HepG2 (cell line): ENCODE data around the gene POU3F3. TPM values are rescaled to one million over a fixed set of nuclear protein-coding genes. Genes with fewer than 3 reads are reported as not detected.
A peak's percentile ranks its signal among the peaks of the same experiment; 100 is the strongest.

Source experiments
- ATAC-seq: fragments of 200-7000 bp; cut with Tn5 transposase; 3 replicates; pipeline ENCODE4 v1.9.1; 2020; ENCODE audit warnings: mild to moderate bottlenecking, moderate library complexity
- BruUV-seq: library from RNA; stranded (reverse); fragments of 400-500 nt; replicated peaks from 2 replicates; lab custom pipeline; 2021; lab: Mats Ljungman, UMichigan
- CTCF ChIA-PET: fragments of 300-600 bp; formaldehyde crosslinking; extraction: SDS; loops from one replicate; lab custom pipeline; 2021; ENCODE audit warnings: low total read pairs, inconsistent platforms, low intra/inter-chr PET ratio; lab: Yijun Ruan, JAX
- POLR2A ChIA-PET: fragments of 350-600 bp; sonication (Branson Sonifier 250); formaldehyde crosslinking; loops from one replicate; lab custom pipeline; 2020; ENCODE audit warnings: antibody characterized with exemption, inconsistent platforms; lab: Yijun Ruan, JAX
- DNase-seq: peaks from one replicate; pipeline ENCODE4 v3.0.0-alpha.2; 2015; ENCODE audit warnings: low spot score
- FAIRE-seq: peaks from 3 replicates; lab custom pipeline; 2011; peaks lifted over from hg19 to GRCh38; lab: Jason Lieb, UNC
- H2AFZ ChIP-seq: one replicate; pipeline ENCODE4 v1.6.1; 2011; ENCODE audit warnings: low read length, inconsistent platforms
- H3K27ac ChIP-seq: fragments of 300-600 bp; 3 replicates; pipeline ENCODE4 v1.8.0; 2011; ENCODE audit warnings: mixed run types, mild to moderate bottlenecking, mixed read lengths, low read length, inconsistent platforms; ENCODE audit not compliant: insufficient read depth; ENCODE audit errors: extremely low read length
- H3K27me3 ChIP-seq, 2 experiments: fragments of 200-600 bp in 1 of 2; 2 replicates in 1 of 2; 3 replicates in 1 of 2; pipeline versions ENCODE4 v1.6.0 to v1.8.0; 2011; ENCODE audit warnings: low read length in 2 of 2, mild to moderate bottlenecking in 2 of 2, moderate library complexity in 2 of 2, inconsistent platforms in 1 of 2; ENCODE audit not compliant: insufficient read depth in 2 of 2, control insufficient read depth in 1 of 2
- H3K36me3 ChIP-seq, 2 experiments: fragments of 200-600 bp in 1 of 2; replicated peaks in 1 of 2; 2 replicates in 1 of 2; 3 replicates in 1 of 2; pipeline versions ENCODE4 v1.5.1 to v1.8.0; 2011; ENCODE audit warnings: low read length in 2 of 2, inconsistent platforms in 1 of 2; ENCODE audit not compliant: insufficient read depth in 2 of 2, control insufficient read depth in 1 of 2
- H3K4me1 ChIP-seq: 2 replicates; pipeline ENCODE4 v1.5.1; 2012; ENCODE audit warnings: low read length, inconsistent platforms; ENCODE audit not compliant: insufficient read depth
- H3K4me2 ChIP-seq: 2 replicates; pipeline ENCODE4 v1.6.0; 2011; ENCODE audit warnings: low read depth, low read length, inconsistent platforms
- H3K4me3 ChIP-seq, 3 experiments: fragments of 200-600 bp in 1 of 3; sonication (generic), shearing (Covaris generic) in 1 of 3; replicated peaks in 1 of 3; 2 replicates each; pipeline ENCODE4 v1.5.1; 2011 to 2016; ENCODE audit warnings: low read length in 3 of 3, inconsistent platforms in 2 of 3, low read depth in 2 of 3, mild to moderate bottlenecking in 2 of 3, control low read depth in 1 of 3, mixed read lengths in 1 of 3; ENCODE audit not compliant: insufficient read depth in 1 of 3
- H3K79me2 ChIP-seq: one replicate; pipeline ENCODE4 v1.6.1; 2011; ENCODE audit warnings: low read length, inconsistent platforms; ENCODE audit not compliant: insufficient read depth
- H3K9ac ChIP-seq: 2 replicates; pipeline ENCODE4 v1.6.0; 2011; ENCODE audit warnings: mild to moderate bottlenecking, low read depth, low read length, inconsistent platforms; ENCODE audit not compliant: insufficient read depth
- H3K9me3 ChIP-seq: 2 replicates; pipeline ENCODE4 v1.5.1; 2012; ENCODE audit warnings: mild to moderate bottlenecking, low read length
- H4K20me1 ChIP-seq: 2 replicates; pipeline ENCODE4 v1.6.0; 2011; ENCODE audit warnings: inconsistent platforms, mild to moderate bottlenecking, low read length, moderate library complexity; ENCODE audit not compliant: insufficient read depth
- CHD4 ChIP-seq: fragments of 200-600 bp; sonication (generic); IDR thresholded peaks from 2 replicates; pipeline ENCODE4 v1.7.0; 2017; ENCODE audit warnings: mild to moderate bottlenecking, low read length, borderline replicate concordance
- EZH2 ChIP-seq: conservative IDR thresholded peaks from 2 replicates; pipeline ENCODE4 v1.6.1; 2012; ENCODE audit warnings: mild to moderate bottlenecking, low read depth, low read length, moderate library complexity
- FOXP1 ChIP-seq, 2 experiments: fragments of 450-650 bp in 1 of 2; IDR thresholded peaks; 2 replicates each; pipeline ENCODE4 v1.6.1; 2017 to 2018; ENCODE audit warnings: antibody characterized with exemption in 1 of 2
- MAF1 ChIP-seq: sonication (generic); formaldehyde crosslinking; IDR thresholded peaks from 2 replicates; pipeline ENCODE4 v1.5.0; 2020; ENCODE audit warnings: missing genetic modification reagents, borderline replicate concordance
- POGZ ChIP-seq: sonication (generic); formaldehyde crosslinking; IDR thresholded peaks from 2 replicates; pipeline ENCODE4 v1.4.0; 2020; ENCODE audit warnings: mild to moderate bottlenecking, missing genetic modification reagents
- RAD51 ChIP-seq: fragments of 450-650 bp; IDR thresholded peaks from 2 replicates; pipeline ENCODE4 v1.6.1; 2016; ENCODE audit warnings: borderline replicate concordance
- SAP130 ChIP-seq: IDR thresholded peaks from 2 replicates; pipeline ENCODE4 v1.6.1; 2016; ENCODE audit warnings: low read depth
- TEF ChIP-seq: sonication (generic); formaldehyde crosslinking; IDR thresholded peaks from 2 replicates; pipeline ENCODE4 v1.5.0; 2020; ENCODE audit warnings: missing genetic modification reagents
- ZBTB10 ChIP-seq: sonication (generic); formaldehyde crosslinking; IDR thresholded peaks from 2 replicates; pipeline ENCODE4 v1.4.0; 2020; ENCODE audit warnings: missing genetic modification reagents, borderline replicate concordance
- ZNF225 ChIP-seq: sonication (generic); formaldehyde crosslinking; IDR thresholded peaks from 2 replicates; pipeline ENCODE4 v1.4.0; 2020; ENCODE audit warnings: mild to moderate bottlenecking, missing genetic modification reagents
- ZNF446 ChIP-seq: sonication (generic); formaldehyde crosslinking; IDR thresholded peaks from 2 replicates; pipeline ENCODE4 v1.5.0; 2020; ENCODE audit warnings: mild to moderate bottlenecking, missing genetic modification reagents
- ZNF503 ChIP-seq: sonication (generic); formaldehyde crosslinking; IDR thresholded peaks from 2 replicates; pipeline ENCODE4 v1.4.0; 2020; ENCODE audit warnings: missing genetic modification reagents
- ZNF589 ChIP-seq: sonication (generic); formaldehyde crosslinking; conservative IDR thresholded peaks from 2 replicates; pipeline ENCODE4 v1.8.0; 2022; ENCODE audit warnings: mild to moderate bottlenecking, moderate library complexity, missing genetic modification reagents
- ZNF7 ChIP-seq: IDR thresholded peaks from 2 replicates; pipeline ENCODE4 v1.6.1; 2016; ENCODE audit warnings: missing biosample characterization, missing genetic modification reagents
- WGBS: methylation state at CpG from one replicate; pipeline ENCODE4 v1.1.6; 2017; ENCODE audit warnings: low lambda C conversion rate; 5-methylcytosine and 5-hydroxymethylcytosine counted together
- in situ Hi-C: cut with HindIII; loops from 2 replicates; pipeline ENCODE4 v1.10.0; 2017; ENCODE audit warnings: low pct_unique_long_range_greater_than_20kb; ENCODE audit not compliant: extremely low pct_ligation_motif_present
- intact Hi-C: fragments of 100-400 bp; cut with micrococcal nuclease; formaldehyde crosslinking; loops from one replicate; pipeline ENCODE4 v1.10.0; 2022; ENCODE audit not compliant: unreplicated experiment
- polyA plus RNA-seq, 8 experiments: library from polyadenylated mRNA; depleted of rRNA in 3 of 8; stranded (reverse) in 7 of 8; unstranded in 1 of 8; fragments of >200 nt; fragmentation: Illumina TruSeq in 4 of 8; extraction: Trizol in 4 of 8; gene quantifications; 2 replicates each; pipeline versions ENCODE4 v1.2.1 to v1.2.3, GENCODE V29; 2011 to 2016; ENCODE audit warnings: low read depth in 4 of 8, missing spikeins in 1 of 8, mixed read lengths in 1 of 8; ENCODE audit not compliant: insufficient read depth in 1 of 8
- total RNA-seq, 5 experiments: library from RNA; depleted of rRNA; stranded (reverse); fragments of >200 nt; fragmentation: Illumina TruSeq; extraction: Trizol; gene quantifications; 2 replicates each; pipeline ENCODE4 v1.2.3, GENCODE V29; 2016; ENCODE audit warnings: low read depth in 1 of 5

The POU3F3 gene
- total and polyA plus RNA-seq, 2 of the 13 experiments (the other 11 are each of a cell fraction or from before 2014, with no cell fraction given), result not detected

- in situ Hi-C loops (no loop called here), intact Hi-C loops (no loop called here)
- TF ChIP-seq ZNF225 (CRISPR knock-in tag) (no peak), ZNF7 (CRISPR knock-in tag) (no peak), SAP130 (no peak), EZH2 (peak; percentile 67), ZNF446 (CRISPR knock-in tag) (no peak), FOXP1 (IDR thresholded peaks at IDR 0.05) (no peak), FOXP1 (CRISPR knock-in tag; IDR thresholded peaks at IDR 0.05) (no peak), POGZ (no peak)
- Histone ChIP-seq H3K4me2 (no peak overlapping the region), H3K4me3 (no peak overlapping the region; a peak in 1 of 6 replicates), H3K9ac (no peak overlapping the region), H3K27me3 (peaks cover 17 to 86% of the 10 kb centered on the region in 2 experiments), H3K9me3 (no peaks in the 10 kb centered on the region), H2AFZ (no peak overlapping the region), H3K36me3 (no peaks in the 10 kb centered on the region), H3K79me2 (no peaks in the 10 kb centered on the region), H3K27ac (no peak overlapping the region), H3K4me1 (peaks cover 4% of the 10 kb centered on the region; the same call in 1 of the 2 replicates), H4K20me1 (no peaks in the 10 kb centered on the region)
- CTCF ChIA-PET, result no interaction called here
- POLR2A ChIA-PET, result no interaction called here
- DNase-seq, result no peak
- 34% methylated on average over 48 of the region's 60 CpGs for WGBS
- ATAC-seq, result peak; percentile 56
- BruUV-seq, result no TSS peak
- FAIRE-seq, result no peak
Observed at GRCh38 chr2:104862058-104862941, 8.4 kb downstream of the POU3F3 start.

GRCh38 chr2:104863146-104863467, 9.2 kb downstream of the POU3F3 start:
- Histone ChIP-seq H3K9me3 (no peaks in the 10 kb centered on the region), H2AFZ (no peak overlapping the region), H3K4me3 (no peak overlapping the region), H3K27ac (no peak overlapping the region), H3K9ac (no peak overlapping the region), H3K4me1 (no peaks in the 10 kb centered on the region), H3K27me3 (peaks cover 21 to 89% of the 10 kb centered on the region in 2 experiments), H4K20me1 (no peaks in the 10 kb centered on the region), H3K4me2 (no peak overlapping the region), H3K36me3 (no peaks in the 10 kb centered on the region), H3K79me2 (no peaks in the 10 kb centered on the region)
- no TSS peak for BruUV-seq
- in situ Hi-C loops (no loop called here), intact Hi-C loops (no loop called here)
- POLR2A ChIA-PET, result no interaction called here
- no peak for FAIRE-seq
- no peak for DNase-seq
- ATAC-seq, result no peak
- CTCF ChIA-PET, result no interaction called here
- 66% methylated on average over 8 of the region's 8 CpGs for WGBS
- TF ChIP-seq ZNF589 (CRISPR knock-in tag) (no peak), ZNF503 (CRISPR knock-in tag) (no peak), ZBTB10 (CRISPR knock-in tag) (no peak), TEF (CRISPR knock-in tag) (no peak), RAD51 (no peak), MAF1 (CRISPR knock-in tag) (no peak), CHD4 (no peak)
